AG04449 (cell line): Measurements from ENCODE around the gene ZNF516.

ENCODE experiments used
- CTCF ChIA-PET: fragments of 350-600 bp; formaldehyde crosslinking; extraction: SDS; loops from one replicate; lab custom pipeline; 2021; ENCODE audit warnings: antibody characterized with exemption; lab: Yijun Ruan, JAX
- POLR2A ChIA-PET: fragments of 400-600, 350-600 bp; formaldehyde crosslinking; extraction: SDS; loops from one replicate; lab custom pipeline; 2020; ENCODE audit warnings: antibody characterized with exemption, inconsistent platforms; lab: Yijun Ruan, JAX
- DNase-seq: peaks from one replicate; pipeline ENCODE4 v3.0.0-alpha.2; 2010; ENCODE audit warnings: low read depth, low spot score
- H3K4me3 ChIP-seq: 2 replicates; pipeline ENCODE4 v1.5.1; 2011; ENCODE audit warnings: low read depth, mild to moderate bottlenecking, control low read depth, low read length
- CTCF ChIP-seq: IDR thresholded peaks from one replicate; pipeline ENCODE4 v1.5.1; 2011; ENCODE audit warnings: mild to moderate bottlenecking, moderate library complexity, low read length, control low read depth, inconsistent platforms; ENCODE audit not compliant: insufficient read depth; ENCODE audit errors: missing control alignments

Gene ZNF516

DNA sequence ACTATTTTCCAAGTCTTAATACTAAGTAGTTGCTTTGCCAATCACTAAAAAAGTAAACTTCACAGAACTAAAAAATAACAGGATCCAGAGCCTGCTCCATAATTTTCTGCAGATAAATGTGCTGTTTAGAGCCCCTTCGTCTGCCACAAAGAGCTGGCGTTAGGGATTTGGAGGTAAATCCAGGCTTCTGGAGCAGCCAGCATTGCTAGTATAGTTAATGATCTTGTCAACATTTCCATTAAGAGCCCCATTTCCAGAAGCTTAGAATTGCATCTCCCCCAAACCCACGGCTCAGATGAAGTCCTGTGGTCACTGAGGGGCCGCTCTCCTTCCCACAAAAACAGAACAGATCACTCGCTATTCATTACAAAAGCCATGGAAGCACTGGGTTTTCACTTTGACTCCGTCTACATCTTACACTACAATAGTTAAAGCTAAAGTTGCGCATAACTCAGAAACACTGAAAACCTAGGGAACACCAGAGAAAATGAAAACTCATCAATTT is 41.9 kb downstream of the ZNF516 start:
- POLR2A ChIA-PET: no interaction called here
- CTCF ChIA-PET: interaction anchor here (1.4 to 1.6 kb wide), 2 partner anchors 54 to 257 kb away, joined by 4 to 5 read pairs; no protein-coding TSS in a partner anchor
- TF ChIP-seq CTCF: no peak
- H3K4me3 ChIP-seq: no peak overlapping the region
- DNase-seq: no peak

DNA sequence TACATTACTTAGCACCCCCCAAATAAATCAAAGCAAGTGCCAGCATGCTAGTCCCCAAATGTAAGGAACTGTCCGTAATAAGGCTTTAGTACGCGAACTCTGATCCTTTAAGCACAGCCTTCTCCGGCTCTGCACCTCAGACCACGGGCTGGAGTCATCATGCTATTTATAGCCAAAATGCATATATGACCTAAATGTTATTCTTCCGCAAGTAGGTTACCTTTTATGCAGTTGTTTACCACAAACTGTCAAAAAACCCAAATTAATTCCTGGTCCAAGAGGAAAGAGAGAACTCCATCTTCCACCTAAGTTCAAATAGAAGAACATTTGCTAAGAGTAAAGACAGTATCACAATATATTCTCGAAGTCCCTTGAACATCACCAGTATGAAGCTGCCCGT is 42.7 kb downstream of the ZNF516 start:
- ChIA-PET POLR2A (no interaction called here), CTCF (interaction anchor here (1.4 kb wide), 1 partner anchor 258 kb away, joined by 5 read pairs; no protein-coding TSS in a partner anchor)
- DNase-seq: no peak
- H3K4me3 ChIP-seq: no peak overlapping the region; the same call in 1 of the 2 replicates
- TF ChIP-seq CTCF: no peak

DNA sequence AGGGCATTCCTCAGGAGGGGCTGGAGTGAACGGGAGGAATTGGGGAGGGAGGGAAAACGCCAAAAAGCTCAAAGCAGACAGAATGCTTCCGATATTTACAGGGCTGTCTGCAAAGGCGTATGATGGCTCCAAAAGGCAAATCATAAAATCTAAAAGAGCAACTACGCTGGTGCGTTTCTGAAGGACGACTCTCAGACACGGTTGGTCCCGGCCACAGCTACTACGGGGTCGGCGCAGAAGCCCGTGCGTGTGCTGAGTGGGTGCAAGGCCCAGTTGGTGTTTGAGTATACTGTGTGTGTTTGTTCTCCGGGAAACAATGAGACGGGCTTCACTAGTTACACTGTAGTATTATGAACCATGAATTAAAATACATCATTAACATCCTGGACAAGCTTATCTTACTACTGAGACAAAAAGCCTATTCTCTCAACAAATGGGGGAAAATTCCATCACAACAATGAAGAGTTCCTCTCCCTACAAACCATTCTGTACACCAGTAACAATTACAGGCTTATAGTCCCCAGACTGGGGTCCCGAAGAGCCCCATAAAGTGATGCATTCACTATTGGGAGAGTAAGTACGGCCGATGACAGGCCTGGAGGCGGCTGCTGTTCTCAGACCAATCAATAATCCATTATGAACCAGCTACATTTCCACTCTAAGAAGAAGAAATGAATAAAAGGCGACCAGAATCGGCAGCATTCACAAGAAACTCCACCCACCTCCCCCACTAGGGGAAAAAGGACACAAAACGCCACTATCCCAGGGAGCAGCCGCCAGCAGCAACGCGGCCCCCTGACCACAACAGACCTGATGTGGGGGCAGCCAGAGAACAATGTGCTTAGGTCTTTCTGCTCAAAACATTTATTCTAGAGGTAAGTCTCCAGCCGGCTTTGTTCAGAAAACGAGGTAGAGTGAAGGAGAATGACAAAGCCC is 43.4 kb downstream of the ZNF516 start:
- CTCF ChIA-PET: interaction anchor here (0.6 to 1.0 kb wide), 2 partner anchors 13 to 61 kb away, joined by 3 to 4 read pairs; no protein-coding TSS in a partner anchor
- POLR2A ChIA-PET: no interaction called here
- peak overlapping the region; percentile 61 for H3K4me3 ChIP-seq
- DNase-seq: no peak
- TF ChIP-seq CTCF: no peak

- POLR2A ChIA-PET: interaction anchor here (0.5 to 0.9 kb wide), 3 partner anchors 10 to 36 kb away, joined by 3 read pairs; no protein-coding TSS in a partner anchor
- no peak for TF ChIP-seq CTCF
- CTCF ChIA-PET: interaction anchor here (0.6 to 1.6 kb wide), 3 partner anchors 12 to 62 kb away, joined by 3 to 8 read pairs (median 4); no protein-coding TSS in a partner anchor
- peak overlapping the region; percentile 61 for H3K4me3 ChIP-seq
- DNase-seq: no peak
These were observed 44.3 kb downstream of the ZNF516 start for GRCh38 chr18:76450452-76451395.

GRCh38 chr18:76449111-76449453 is 46.0 kb downstream of the ZNF516 start:
- ChIA-PET CTCF (interaction anchor here (1.6 kb wide), 1 partner anchor 50 kb away, joined by 8 read pairs; no protein-coding TSS in a partner anchor), POLR2A (no interaction called here)
- DNase-seq: no peak
- no peak for TF ChIP-seq CTCF
- H3K4me3 ChIP-seq: no peak overlapping the region
